Dermis blood vessel endothelial cell (primary cell): Measurements from ENCODE around the gene NDUFB5. TPM values are rescaled to one million over a fixed set of nuclear protein-coding genes. Genes with fewer than 3 reads are reported as not detected.
"Not testable (repeated sequence)": the region's sequence is repeated elsewhere in the genome, so short reads cannot be mapped to it uniquely, and the experiment has no call there.

Experiments
- DNase-seq: peaks from one replicate; pipeline ENCODE4 v3.0.0; 2010
- total RNA-seq: library from RNA; depleted of rRNA; stranded (reverse); fragments of >200 nt; gene quantifications from 2 replicates; pipeline ENCODE4 v1.2.3, GENCODE V29; 2014

NDUFB5 gene
- total RNA-seq, 1 donor from 2014 or later, result 152 TPM

- no peak for DNase-seq
These were observed 35.9 kb downstream of the NDUFB5 start for GRCh38 chr3:179640469-179640868.

- DNase-seq, result no peak
These were observed 38.3 kb downstream of the NDUFB5 start for GRCh38 chr3:179642871-179643270.

GRCh38 chr3:179643837-179644236 lies 39.2 kb downstream of the NDUFB5 start:
- DNase-seq, result not testable (repeated sequence)

GRCh38 chr3:179646177-179646576 lies 41.6 kb downstream of the NDUFB5 start:
- DNase-seq, result no peak

DNA sequence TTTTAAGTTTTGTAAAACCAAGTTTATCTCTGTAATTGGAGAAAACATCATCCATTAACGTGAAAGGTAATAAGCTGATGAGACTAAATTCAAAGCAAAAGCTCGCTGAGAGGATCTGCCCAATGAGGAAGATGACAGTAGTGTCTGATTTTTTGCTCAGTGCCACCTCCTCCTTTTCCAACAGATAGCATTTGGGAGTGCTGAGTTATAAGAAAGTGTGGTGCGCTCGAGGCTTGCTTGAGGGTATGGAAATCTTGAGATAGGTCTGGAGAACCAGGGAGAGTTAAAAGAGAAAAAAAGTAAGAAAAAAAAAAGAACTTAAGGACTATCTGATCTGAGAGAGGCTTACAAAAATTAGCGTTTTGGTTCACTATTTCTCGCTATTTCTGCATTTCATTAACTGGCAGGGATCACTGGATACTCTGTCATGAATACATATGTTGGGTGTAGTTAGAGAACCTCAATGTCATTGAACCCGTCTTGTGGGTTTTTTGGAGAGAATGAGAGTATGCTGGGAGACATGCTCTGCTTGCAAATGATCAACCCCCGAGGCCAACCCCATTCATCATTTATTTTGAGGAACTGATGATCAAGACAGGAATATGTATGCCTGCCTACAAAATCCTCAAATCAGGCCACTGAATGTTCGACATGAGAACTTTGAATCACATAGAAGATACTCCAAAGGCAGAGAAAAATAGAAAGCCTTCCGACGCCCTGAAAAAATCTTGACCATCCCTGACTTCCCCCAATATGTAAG lies 47.3 kb downstream of the NDUFB5 start:
- DNase-seq, result no peak

DNA sequence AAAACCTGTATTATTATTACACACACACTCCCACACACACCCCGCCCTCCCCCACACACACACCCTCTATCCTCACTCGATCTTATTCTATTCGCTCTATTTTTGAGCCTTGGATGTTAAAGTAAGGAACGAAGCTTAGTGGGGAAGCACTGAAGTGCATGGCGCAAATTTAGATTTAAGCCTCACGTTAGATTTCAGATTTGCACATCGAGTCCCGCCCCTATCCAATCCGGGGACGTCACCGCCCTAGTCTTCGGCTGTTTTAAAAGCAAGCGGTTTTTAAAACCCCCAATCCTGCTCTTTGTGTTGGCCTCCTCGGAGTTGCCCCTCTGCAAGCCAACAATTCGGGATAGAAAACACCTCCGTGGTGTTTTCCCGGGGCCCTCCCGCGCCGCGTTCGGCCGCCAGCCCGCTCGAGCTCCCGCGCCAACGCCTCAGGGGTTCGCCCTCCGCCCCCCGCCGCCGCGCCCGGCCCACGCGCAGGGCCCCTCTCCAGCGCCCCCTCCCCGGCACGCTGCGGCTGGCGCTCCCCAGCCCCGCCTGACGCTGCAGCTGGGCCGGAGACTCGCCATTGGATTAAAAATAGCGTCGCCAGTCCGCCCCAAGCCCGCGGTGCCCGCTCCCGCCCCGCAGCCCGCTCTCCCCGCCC lies 48.0 kb downstream of the NDUFB5 start, which contains the start of gene USP13:
USP13 (plus strand) TSS at position 594 of the 649 bp plus-strand sequence. CDS start 186 bp downstream, outside the sequence.
- peak; percentile 86 for DNase-seq

GRCh38 chr3:179653096-179653797 lies 48.7 kb downstream of the NDUFB5 start:
- DNase-seq, result peak; percentile 82

DNA sequence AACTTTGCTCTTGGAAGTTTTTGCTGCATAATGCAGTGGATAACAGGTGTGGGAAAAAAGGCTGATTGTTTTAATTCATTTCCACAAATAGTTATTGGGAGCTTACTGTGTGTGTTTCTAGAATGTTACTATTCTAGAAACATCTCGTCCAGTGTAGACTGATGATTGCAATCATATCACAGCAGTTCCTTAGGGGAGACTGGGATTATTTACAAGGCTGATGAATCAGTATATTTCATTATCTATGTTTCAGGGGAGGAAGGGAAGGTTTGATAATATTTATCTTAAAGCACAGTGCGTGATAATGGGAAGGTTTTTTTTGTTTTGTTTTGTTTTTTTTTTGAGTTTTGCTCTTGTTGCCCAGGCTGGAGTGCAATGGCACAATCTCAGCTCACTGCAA lies 50.6 kb downstream of the NDUFB5 start:
- DNase-seq, result no peak

DNA sequence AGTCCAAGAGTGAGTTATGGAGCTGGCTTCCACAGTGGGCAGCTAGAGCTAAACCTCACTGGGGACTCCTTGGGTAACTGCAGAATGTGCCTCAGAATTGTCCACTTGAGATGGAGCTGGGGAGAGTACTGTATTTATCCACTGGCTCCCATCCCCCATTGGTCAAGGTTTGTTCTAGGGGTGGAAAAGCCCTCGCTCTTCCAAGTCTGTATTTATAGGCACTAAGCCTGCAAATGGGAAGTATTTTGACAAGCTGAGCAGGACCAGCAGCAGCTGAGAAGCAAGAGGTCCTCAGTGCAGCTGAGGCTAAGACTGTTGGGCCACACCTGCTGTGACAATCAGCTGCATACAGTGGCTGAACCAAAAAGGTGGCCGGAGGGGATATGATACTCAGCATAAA lies 54.0 kb downstream of the NDUFB5 start:
- DNase-seq, result no peak

- DNase-seq, result no peak
These were observed 56.3 kb downstream of the NDUFB5 start for GRCh38 chr3:179660872-179661271.

DNA sequence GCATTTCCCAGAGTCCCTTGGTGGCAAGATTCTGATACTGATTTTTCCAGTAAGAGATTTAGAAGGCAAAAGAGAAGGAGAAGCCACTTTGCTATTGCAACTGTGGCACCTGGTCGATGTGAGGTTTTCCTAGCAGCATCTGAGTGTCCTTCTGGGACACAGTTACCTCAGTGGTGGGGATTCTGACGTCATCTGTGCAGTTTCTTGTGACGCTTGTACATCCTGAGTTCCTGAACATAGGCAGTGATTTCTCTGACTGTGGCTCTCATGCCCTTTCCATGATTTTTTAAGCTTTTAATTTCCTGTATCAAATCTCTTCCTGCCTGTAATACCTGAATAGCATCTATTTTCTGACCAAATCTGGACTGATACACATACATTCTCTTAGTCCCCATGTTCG lies 57.2 kb downstream of the NDUFB5 start:
- no peak for DNase-seq

DNA sequence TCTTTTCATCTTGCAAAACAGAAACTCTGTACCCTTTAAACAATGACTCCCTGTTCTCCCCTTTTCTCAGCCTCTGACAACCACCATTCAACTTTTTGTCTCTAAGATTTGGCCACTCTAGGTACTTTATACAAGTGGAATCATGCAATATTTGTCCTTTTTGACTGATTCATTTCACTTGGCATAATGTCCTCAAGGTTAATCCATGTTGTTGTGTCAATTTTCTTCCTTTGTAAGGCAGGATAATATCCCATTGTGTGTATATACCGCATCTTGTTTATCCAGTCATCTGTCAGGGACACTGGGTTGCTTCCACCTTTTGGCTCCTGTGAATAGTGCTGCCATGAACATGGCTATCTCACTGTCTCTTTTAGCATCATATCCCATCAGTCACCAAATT lies 58.5 kb downstream of the NDUFB5 start:
- DNase-seq, result no peak

DNA sequence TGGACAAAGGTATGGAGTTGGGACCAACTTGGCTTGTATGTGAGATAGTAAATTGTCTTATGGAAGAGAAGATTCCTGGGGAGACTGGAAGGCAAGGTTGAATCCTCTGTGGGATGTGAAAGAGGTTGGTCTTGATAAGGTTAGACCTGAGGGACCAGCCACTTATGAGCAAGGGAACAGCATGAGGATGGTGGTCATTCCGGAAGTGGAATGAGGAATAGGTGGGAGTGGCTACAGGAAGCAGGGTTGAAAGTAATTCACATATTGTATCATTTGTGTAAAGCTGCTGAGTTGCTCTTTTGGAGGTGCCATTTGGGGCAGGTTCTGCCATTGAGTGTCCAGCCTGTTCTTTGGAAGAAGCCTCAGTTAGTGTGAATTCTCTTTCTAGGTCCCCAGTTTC lies 61.4 kb downstream of the NDUFB5 start:
- DNase-seq, result peak; percentile 44

DNA sequence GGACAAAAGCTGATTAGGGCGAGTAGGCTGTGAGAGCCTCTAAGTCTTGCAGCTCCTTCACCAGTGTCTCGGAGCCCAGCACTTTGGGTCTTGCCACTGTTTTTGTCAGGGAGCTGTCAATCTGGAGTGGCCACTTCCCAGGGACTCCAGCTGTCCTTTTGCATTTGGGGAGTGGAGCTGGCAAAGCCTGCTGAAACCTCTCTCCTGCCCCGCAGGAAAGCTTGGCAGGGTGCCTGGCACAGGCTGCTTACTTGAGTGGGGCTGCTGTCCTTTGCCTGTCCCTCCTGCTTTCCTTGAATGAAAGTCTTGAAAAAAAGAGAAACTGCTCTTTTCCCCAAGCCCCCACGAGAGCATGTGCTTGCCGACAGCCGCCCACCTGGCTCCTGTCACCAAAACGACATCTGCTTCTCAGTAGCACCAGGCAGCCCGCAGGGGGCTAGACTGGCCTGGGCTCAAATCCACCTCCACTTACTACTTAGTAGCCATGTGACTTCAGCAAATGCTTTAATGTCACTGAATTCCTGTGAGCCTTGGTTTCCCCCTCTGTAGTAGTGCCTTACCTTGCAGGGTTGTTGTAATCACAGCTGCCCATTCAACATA lies 61.9 kb downstream of the NDUFB5 start:
- peak; percentile 40 for DNase-seq

- DNase-seq, result no peak
These were observed 63.8 kb downstream of the NDUFB5 start for GRCh38 chr3:179668429-179668828.

GRCh38 chr3:179670311-179670710 lies 65.7 kb downstream of the NDUFB5 start:
- DNase-seq, result no peak

DNA sequence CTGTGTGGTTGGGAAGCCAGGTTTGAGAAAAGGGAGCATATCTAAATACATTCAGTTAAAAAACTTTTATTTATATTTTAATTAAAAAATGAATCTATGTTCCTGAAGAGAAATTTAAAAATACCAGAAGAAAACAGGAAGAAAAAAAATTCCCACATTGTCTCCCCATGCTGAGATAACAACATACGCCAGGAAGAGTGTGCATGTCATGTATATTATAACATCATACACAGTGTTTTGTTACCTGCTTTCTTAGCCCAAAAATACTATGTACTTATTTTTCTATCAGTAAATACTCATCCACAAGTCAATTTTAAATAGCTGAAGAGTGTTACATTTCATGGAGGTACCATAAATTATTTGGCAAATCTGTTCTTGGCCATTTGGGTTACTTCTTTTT lies 66.7 kb downstream of the NDUFB5 start:
- no peak for DNase-seq

- DNase-seq, result peak; percentile 100
These were observed 67.2 kb downstream of the NDUFB5 start for GRCh38 chr3:179671747-179672242.

DNA sequence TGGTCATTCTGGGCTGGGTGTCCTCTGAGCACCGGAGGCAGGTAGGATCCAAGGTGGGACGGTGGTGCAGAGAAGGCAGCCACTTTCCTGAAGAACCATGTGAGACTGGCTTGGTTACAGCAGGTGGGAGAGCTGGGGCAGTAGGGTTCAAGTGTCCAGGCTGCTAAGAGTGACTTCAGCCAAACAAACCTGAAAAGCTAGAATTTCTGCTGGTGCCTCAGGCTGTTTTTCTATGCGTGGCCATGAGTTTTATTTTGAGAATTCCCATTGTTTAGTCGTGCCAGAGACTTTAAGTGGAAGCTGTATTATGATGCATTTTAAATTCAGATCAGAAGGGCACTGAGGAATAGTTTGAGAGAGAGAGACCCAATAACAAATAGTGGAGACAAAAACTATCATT lies 68.3 kb downstream of the NDUFB5 start:
- DNase-seq, result peak; percentile 22

GRCh38 chr3:179673523-179673922 lies 68.9 kb downstream of the NDUFB5 start:
- DNase-seq, result no peak

DNA sequence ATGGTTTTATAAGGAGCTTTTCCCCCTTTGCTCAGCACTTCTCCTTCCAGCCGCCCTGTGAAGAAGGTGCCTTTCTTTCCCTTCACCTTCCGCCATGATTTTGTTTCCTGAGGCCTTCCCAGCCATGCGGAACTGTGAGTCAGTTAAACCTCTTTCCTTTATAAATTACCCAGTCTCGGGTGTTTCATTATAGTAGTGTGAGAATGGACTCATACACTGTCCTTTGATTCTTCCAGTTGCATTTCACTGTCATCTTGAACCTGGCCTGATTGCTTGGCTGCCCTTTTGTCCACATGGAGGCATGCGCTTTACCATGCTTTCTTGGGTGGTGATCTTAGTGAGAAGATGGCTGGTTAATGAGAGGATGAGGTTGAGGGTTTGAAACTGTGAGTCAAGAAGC lies 71.5 kb downstream of the NDUFB5 start:
- no peak for DNase-seq
